NCI-H345 (cell line): ENCODE data around the gene CTRL.

Experiments used
- DNase-seq: peaks from one replicate; lab custom pipeline; 2025; lab: John Stamatoyannopoulos, UW

Gene CTRL

GRCh38 chr16:67962135-67962534 lies 30.5 kb upstream of the CTRL start:
- DNase-seq, result no peak

DNA sequence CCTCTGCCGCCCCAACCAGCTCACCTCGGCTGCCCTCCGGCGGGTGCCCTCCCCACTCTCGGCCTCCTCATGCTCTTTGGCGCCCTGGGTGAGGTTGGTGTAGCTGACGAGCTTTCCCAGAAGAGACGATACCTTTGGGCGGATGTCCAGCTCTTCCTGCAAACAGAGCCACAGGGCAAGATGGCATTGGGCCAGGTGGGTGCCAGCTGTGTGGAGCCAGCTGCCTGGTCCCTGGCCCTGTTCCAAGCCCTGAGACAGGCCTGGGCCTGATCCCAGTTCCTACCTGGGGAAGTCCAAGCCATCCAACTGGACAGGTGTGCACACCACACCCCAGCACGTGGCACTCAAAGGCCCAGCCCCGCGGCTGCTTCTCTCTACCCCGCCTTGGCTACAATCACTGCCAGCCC lies 29.9 kb upstream of the CTRL start:
- peak; percentile 94 for DNase-seq

- no peak for DNase-seq
These were observed 28.1 kb upstream of the CTRL start for GRCh38 chr16:67959536-67960329.

GRCh38 chr16:67957622-67958021 lies 26.0 kb upstream of the CTRL start:
- no peak for DNase-seq

DNA sequence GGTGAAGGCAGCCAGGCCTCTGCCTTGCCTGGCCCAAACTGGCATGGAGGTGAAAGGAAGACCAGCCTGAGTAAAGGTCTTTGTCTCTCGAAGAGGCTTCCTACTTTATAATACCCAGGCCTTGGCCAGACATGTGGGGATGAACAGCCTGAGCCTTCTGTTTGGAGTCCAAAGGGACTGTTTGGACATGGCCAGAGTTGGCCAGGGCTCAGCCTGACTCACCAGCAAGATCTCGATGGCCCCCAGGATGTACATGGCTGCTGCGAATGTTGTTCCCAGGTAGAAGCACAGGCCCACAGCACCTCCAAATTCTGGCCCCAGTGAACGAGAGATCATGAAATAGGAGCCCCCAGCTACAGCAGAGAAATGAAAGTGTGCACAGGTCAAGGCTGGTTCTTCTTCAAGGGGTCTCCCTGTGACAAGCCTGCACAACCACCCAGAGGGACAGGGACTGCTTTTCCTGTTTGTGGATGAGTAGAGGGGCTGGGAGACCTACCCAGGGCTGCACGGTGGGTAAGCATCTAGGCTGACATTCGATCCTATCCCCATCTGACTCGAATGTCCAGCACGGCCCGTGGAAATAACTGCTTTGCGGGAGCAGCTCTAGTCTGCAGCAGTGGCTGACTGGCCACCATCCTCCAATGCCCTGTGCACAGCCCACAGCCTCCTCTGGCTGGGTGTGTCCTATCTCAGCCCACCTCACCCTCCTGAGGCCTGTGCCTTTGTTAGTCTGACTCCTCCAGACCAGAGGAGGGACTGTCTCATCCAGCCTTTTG lies 22.9 kb upstream of the CTRL start:
- no peak for DNase-seq

- DNase-seq, result no peak
These were observed 22.1 kb upstream of the CTRL start for GRCh38 chr16:67953641-67954375.

DNA sequence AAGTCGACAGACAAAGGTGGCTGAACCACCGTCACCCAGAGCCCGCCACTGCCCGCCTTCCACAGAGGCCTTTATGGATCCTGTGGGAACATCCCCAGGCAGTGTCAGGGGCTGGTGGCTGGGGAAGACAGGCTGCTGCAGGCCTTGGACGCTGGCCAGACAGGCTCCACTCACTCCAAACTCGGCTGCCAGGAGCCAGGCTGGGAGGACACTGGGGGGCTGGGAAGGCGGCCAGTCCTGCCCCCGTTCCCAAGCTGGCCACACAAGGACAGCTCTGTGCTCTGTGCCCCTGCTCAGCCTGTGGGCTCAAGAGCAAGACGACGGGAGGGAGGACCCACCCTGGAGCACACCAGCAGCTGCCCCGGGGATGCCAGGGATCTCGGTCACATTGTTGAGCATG lies 19.8 kb upstream of the CTRL start:
- no peak for DNase-seq

- DNase-seq, result no peak
These were observed 18.7 kb upstream of the CTRL start for GRCh38 chr16:67950335-67950843.

DNA sequence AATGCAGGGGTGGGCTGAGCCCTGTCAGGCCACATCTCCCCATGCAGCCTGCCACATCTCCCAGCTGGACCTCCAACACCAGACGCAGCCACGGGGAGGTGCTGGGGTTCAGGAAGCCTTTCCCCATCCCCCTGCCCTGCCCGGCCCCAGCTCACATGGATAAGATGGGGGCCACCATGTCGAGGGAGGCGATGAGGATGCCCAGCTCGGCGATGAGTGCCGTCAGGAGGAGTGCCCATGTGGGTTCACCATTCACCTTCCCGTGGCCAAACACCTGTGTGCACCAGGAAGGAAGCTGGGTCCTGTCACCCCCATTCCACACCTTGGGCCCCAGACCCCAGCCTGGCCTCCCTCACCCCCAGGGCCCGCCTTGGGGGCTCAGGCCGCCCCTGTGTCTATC lies 18.0 kb upstream of the CTRL start:
- no peak for DNase-seq

- DNase-seq, result no peak
These were observed 16.4 kb upstream of the CTRL start for GRCh38 chr16:67948015-67948414.

GRCh38 chr16:67946966-67947558 lies 15.4 kb upstream of the CTRL start:
- no peak for DNase-seq

DNA sequence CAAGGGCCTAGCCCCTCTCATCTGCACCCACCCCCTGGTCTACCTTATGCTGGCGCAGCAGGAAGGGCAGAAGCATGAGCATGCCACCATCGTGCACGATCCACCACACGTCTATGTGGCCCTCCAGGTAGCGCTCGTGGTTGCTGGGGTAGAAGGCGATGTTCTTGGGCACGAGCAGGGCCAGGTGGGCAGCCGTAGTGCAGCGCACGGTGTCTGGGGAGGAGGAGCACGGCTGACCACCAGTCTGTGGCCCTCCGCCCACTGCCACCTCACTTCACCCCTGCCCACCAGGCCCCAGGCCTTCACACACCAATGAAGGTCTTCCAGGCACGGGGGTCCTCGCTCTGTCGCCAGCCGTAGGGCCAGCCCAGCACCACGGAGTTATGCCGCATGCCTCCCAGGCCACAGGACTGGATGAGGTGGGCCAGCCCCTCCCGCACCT lies 14.5 kb upstream of the CTRL start:
- no peak for DNase-seq

- no peak for DNase-seq
These were observed 13.8 kb upstream of the CTRL start for GRCh38 chr16:67945392-67945933.

GRCh38 chr16:67944690-67945391 lies 13.2 kb upstream of the CTRL start:
- DNase-seq, result no peak

DNA sequence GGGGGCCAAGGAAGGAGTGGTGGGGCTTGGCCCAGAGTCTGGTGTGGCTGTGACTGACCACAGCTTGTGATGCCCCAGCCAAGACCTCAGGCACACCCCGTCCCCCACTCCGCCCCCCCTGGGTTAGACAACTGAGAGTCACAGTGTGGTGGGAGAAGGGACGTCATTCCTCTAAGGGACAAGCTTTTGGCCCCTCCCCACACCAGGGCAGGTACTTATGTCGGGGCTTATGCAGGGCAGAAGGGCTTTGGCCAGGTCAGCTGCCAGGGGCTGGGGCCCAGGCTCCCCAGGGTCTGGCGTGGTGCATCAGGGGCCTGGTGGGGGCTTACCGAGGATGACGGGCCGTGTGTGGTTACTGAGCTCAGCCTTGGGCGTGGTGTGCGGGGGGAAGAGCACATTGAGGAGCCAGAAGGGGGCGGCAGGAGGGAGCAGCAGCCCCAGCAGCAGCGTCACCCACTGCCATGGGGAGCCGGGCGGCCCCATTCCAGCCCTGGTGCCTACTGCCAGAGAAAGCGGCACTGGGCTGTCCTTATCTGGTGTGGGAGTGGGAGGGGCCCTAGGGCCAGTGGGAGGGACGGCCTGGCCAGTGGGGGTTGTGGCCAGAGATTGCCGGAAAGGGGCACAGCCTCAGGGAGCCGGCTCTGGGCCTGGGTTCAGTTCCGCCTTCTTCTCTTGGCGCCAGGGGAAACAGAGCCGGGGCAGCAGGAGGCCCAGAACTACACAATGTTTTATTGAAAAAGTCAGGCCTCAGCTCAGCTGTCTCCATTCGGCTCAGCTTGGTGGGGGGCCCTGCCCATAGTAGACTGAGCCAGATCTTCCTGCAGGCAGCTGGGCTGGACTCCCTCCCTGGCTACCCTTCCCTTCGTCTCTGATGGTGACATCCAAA lies 12.2 kb upstream of the CTRL start, which contains the start of gene LCAT:
TSS of gene LCAT (minus strand) at position 502 of the 886 bp plus-strand sequence. CDS start at position 483, 19 bp downstream.
- no peak for DNase-seq

DNA sequence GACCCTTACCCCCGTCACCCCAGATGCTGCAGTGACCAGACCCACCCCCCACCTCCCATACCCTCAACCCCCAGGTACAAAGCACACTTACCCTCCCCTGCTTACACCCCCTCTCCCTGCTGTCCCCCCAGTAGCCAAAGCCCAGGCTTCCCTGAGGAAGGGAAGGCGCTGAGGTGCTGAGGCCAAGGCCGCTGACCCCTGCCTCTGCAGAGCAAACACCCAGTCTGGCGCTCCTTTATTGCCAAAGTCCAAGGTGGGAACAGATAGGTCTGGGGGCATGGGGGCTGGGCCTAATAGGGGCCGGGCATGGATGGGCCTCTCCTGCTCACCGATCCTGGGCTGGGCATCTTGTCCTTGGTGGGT lies 11.6 kb upstream of the CTRL start:
- DNase-seq, result no peak

GRCh38 chr16:67942510-67943255 lies 11.0 kb upstream of the CTRL start:
- no peak for DNase-seq

- DNase-seq, result no peak
These were observed 10.5 kb upstream of the CTRL start for GRCh38 chr16:67942200-67942509.

GRCh38 chr16:67941469-67942199 lies 10.0 kb upstream of the CTRL start:
- no peak for DNase-seq
